GM19467 (cell line): ENCODE data around the gene SAMD11.

Experiments used
- ATAC-seq: cut with Tn5 transposase; IDR thresholded peaks from one replicate; pipeline ENCODE4 v1.9.1; 2021; ENCODE audit warnings: mild to moderate bottlenecking, moderate library complexity; ENCODE audit not compliant: unreplicated experiment

SAMD11 gene

DNA sequence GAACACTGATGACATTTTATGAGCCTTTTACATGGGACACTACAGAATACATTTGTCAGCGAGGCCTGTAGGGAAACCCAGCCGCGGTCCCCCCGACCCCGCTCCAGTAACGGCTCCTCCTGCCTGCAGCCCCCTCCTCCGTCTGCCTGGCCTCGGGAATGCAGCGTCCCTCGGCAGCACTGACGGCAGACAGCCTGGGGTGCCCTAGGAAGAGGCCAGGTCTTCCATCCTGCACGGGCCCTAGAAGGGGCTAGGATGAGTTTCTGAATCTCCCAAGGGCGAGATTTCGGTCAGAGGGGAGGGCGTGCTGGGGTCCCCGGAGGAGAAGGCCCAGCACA, 8.4 kb downstream of the SAMD11 start:
- ATAC-seq, result no peak

DNA sequence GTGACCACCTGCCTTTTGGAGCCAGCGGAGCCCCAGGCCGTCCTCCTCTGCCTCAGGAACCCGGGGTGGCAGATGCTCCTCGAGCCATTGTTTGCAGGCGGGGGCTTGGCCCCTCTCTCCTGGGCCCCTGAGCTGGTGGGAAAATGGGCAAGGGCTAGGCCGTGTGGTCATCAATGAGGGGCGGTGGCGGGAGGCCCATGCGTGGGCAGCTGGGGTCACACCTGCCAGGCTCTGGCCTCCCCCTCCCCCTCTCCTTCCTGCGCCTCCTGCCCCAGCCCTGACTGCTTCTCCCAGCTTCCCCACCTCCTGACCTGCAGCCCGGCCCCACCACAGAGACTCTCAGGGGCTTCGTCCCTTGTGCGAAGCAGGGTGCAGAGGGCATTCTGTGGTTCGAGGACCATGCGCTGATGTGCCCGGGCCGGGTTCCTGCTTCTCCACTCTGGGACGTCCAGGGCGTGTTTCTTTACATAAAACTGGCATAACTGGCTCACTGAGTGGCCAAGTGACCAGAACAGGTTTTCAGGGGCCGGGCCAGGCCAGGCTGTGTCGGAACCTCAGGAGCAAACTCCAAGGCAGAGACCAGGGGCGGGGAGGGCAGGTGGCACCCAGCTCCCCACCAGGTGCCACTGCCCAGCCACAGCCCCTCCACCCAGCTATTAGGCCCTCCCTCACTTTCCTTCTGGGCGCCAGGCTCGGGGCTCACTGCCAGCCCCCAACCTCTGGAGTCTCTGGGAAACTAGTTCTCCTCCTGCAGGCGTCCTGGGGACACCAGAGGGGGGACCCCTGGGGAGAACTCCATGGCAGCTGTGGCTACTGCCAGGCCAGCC, 9.3 kb downstream of the SAMD11 start:
- ATAC-seq, result no peak

DNA sequence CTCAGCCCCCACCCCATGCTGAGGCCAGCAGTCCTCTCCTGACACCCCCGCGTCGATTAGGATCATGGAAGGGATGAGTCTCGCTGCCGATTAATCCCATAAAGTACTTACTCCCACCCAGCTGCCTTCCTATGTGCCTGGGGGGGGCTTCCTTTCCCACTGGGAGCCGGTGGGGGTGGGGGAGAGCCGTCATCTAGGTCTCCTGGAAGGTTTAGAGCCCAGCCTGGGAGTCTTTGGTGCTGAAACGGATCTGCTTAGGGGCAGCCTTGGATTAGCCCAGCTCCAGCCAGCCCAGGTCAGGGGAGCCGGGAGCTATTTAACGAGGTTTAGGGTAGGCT, 9.8 kb downstream of the SAMD11 start:
- ATAC-seq, result no peak

- no peak for ATAC-seq
These were observed 11.4 kb downstream of the SAMD11 start for GRCh38 chr1:934991-935750.

GRCh38 chr1:935751-936231, 12.1 kb downstream of the SAMD11 start:
- ATAC-seq, result no peak

DNA sequence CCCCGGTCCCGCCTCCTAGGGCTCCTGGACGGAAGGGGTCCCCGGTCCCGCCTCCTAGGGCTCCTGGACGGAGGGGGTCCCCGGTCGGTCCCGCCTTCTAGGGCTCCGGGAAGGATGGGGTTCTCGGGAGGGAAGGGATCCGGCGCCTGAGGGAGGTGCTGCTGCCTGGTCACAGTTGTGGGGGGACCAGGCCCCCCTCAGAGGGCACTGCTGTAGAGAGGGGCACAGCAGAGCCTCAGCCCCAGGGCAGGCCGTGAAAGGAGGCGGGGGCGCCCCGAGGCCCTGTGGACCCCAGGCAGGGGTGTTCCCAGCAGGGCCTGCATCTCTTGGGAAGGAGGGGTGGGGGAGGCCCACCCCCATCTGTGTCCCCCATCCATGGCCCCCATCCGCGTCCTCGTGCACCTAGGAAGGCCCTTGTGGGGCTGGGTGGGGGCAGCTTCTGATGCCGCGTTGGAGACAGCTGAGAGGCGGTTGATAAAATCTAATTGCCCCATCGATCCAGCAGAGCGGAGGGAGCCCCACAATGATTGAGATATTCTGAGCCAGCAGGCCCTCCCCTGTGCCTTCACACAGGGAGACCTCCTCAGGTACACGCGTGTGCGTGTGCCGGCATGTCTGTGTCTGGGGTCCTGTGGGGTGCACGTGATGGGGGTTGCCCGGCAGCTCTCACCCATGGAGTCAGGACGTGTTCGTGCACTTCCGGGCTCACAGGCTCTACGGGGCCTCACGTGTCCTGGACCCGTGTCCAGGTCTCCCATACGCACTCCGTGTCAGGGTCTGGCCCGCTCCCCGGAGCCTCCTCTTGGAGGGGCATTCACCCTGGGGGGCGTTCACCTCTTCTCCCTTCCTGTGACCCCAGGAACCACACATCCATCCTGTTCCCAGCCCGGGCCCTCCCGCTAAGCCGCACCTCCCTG, 12.9 kb downstream of the SAMD11 start:
- no peak for ATAC-seq

DNA sequence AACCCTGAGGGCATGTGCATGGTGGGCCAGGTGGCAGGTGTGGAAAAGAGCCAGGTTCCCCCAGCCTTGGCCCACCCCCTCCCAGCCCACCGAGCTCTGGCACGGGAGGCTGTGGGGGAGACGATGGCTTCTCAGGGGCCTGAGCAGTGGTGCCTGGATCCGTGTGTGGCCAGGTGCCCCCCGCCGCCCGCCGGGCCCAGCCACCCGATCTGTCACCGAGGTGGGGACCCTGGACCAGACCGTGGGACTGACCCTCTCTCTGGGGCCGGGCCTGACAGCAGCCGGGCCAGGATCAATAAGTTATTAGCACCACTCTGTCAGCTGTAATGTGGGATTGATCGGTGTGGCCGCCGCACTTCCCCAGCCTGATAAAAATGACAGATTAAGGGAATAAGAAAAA, 13.8 kb downstream of the SAMD11 start:
- no peak for ATAC-seq

GRCh38 chr1:938088-938683, 14.5 kb downstream of the SAMD11 start:
- no peak for ATAC-seq

DNA sequence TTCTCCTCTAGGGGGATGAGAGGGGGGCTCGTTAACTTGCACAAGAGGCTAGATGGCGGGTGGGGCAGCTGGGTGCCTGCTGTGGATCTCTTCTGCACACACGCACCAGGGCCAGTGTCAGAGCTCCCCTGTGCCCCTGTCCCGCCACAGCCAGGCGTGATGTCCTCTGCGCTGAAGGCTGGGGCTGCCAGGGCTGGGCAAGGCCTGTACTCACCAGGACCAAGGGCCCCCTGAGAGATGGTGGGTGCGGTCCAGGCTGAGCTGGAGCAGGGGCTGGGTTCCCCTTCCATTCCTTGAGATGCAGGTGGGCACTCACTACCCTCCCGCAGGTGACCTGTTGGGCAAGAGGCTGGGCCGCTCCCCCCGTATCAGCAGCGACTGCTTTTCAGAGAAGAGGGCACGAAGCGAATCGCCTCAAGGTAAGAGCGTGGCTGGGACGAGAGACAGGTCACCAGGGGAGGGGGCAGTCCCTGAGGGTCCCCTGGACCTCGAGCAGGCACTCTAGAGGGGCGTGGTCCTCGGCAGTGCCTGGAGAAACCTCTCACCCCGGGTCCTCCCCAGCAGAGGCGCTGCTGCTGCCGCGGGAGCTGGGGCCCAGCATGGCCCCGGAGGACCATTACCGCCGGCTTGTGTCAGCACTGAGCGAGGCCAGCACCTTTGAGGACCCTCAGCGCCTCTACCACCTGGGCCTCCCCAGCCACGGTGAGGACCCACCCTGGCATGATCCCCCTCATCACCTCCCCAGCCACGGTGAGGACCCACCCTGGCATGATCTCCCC, 15.2 kb downstream of the SAMD11 start:
- no peak for ATAC-seq

DNA sequence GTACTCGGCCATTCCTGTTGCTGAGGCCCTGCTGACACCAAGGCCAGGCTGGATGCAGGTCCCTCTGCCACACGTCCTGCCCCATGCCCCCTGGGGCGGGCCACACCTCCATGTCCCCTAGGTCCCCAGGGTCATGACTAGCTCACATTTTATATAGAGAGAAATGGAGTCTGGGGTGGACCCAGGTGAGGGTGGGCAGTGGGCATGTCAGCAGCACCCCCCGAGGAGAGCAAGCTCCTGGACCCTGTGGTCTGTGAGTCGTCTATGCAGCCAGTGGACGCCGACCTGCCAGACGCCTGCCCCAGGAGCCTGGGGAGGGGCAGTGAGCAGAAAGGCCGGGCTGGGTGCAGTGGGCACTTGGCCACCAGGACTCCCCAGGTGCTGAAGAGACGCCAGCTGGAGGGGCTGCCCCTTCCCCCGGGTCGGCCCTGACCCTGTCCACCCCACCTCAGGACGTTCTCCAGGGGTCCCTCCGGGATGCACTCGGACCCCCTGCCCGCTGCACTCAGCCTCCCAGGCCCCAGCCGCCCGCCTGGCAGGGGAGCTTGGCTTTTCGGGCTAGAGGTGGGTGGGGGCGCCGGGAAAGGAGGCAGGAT, 15.9 kb downstream of the SAMD11 start:
- no peak for ATAC-seq

- no peak for ATAC-seq
These were observed 16.6 kb downstream of the SAMD11 start for GRCh38 chr1:940107-941014.

DNA sequence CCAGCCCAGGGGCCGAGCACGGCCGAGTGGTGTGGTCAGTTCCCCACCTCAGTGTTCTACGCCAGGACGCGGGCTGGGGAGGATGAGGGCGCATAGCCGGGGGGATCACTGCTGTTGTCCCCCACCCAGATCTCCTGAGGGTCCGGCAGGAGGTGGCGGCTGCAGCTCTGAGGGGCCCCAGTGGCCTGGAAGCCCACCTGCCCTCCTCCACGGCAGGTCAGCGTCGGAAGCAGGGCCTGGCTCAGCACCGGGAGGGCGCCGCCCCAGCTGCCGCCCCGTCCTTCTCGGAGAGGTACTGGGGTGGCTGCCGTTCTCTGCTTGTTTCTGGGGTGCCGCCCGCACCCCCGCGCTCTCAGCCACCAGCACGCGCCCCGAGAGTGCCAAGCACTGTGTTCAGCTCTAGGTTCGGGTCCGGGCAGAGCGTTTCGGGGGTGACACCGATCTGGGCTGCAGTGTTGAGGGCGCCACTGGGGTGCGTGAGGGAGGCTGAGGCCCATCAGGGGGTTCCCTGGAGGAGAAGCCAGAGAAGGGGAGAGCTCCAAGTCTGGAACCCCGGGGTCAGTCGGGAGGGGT, 17.4 kb downstream of the SAMD11 start:
- no peak for ATAC-seq

DNA sequence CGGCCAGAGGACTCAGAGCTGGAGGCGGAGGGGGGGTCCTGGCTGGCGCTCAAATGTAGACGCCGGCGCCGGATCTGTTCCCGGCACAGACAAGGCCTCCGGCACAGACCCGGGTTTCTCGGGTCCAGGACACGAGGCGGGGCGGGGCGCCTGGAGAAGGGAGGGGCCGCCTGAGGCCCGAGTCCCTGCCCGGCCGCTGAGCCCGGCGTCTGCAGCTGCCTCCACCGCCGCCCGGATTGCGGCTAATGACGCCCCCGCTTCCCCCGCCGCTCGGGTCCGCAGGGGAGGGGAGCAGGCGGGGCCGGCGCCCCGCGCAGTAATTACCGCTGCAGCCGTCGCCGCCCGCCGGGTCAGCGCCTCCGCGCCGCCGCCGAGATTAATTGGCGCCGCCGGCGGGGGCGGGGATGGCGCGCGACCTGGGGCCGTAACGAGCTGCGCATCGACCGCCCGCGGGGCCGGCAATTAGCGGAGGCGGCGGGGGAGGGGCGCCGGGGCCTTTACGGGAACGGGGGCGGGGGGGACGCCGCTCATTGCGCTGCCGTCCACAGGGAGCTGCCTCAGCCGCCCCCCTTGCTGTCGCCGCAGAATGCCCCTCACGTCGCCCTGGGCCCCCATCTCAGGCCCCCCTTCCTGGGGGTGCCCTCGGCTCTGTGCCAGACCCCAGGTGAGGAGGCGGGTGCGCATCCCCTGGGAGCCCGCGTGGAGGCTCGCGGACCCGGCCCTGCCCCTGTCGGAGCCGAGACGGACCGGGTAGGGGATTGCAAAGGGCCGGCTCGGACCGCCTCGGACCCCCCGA, 18.1 kb downstream of the SAMD11 start:
- no peak for ATAC-seq

DNA sequence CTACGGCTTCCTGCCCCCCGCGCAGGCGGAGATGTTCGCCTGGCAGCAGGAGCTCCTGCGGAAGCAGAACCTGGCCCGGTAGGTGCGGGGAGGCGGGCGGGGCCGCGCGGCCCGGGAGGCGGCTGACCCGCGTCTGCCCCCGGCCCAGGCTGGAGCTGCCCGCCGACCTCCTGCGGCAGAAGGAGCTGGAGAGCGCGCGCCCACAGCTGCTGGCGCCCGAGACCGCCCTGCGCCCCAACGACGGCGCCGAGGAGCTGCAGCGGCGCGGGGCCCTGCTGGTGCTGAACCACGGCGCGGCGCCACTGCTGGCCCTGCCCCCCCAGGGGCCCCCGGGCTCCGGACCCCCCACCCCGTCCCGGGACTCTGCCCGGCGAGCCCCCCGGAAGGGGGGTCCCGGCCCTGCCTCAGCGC, 18.7 kb downstream of the SAMD11 start:
- ATAC-seq, result no peak

- ATAC-seq, result no peak
These were observed 19.3 kb downstream of the SAMD11 start for GRCh38 chr1:942864-943533.

GRCh38 chr1:943545-944340, 20.0 kb downstream of the SAMD11 start:
- ATAC-seq, result no peak
